GM12878 (cell line): ENCODE results near the gene ERVH48-1. TPM values are rescaled to one million over a fixed set of nuclear protein-coding genes. Genes with fewer than 3 reads are reported as not detected.

Experiments used
- ATAC-seq: fragments of 200-7000 bp; cut with Tn5 transposase; 3 replicates; pipeline ENCODE4 v1.9.1; 2020; ENCODE audit warnings: mild to moderate bottlenecking, moderate library complexity
- BruUV-seq: library from RNA; stranded (reverse); fragments of 400-500 nt; replicated peaks from 2 replicates; lab custom pipeline; 2021; lab: Mats Ljungman, UMichigan
- CTCF ChIA-PET: fragments of 300-600 bp; sonication (Branson Sonifier 250); formaldehyde crosslinking; extraction: SDS; loops from one replicate; lab custom pipeline; 2021; ENCODE audit warnings: inconsistent platforms; lab: Yijun Ruan, JAX
- POLR2A ChIA-PET: fragments of 350-600 bp; formaldehyde crosslinking; extraction: SDS; loops from one replicate; lab custom pipeline; 2021; ENCODE audit warnings: inconsistent platforms; lab: Charles Lee
- RAD21 ChIA-PET: fragments of 300-600 bp; sonication (Branson Sonifier 250); formaldehyde crosslinking; loops from one replicate; lab custom pipeline; 2023; ENCODE audit warnings: antibody characterized with exemption; ENCODE audit not compliant: unreplicated experiment; lab: Charles Lee
- SMC1A ChIA-PET: fragments of 300-600 bp; sonication (Branson Sonifier 250); formaldehyde crosslinking; loops from one replicate; lab custom pipeline; 2023; ENCODE audit not compliant: unreplicated experiment, uncharacterized antibody; lab: Charles Lee
- DNase-seq: peaks from one replicate; pipeline ENCODE4 v3.0.0-alpha.2; 2011; ENCODE audit warnings: low read depth, low spot score
- FAIRE-seq: peaks from 3 replicates; lab custom pipeline; 2011; peaks lifted over from hg19 to GRCh38; lab: Jason Lieb, UNC
- H2AFZ ChIP-seq: 2 replicates; pipeline ENCODE4 v1.6.0; 2011; ENCODE audit warnings: low read depth, low read length, control low read depth; ENCODE audit not compliant: control insufficient read depth
- H3K27ac ChIP-seq: 2 replicates; pipeline ENCODE4 v1.5.1; 2011; ENCODE audit warnings: control low read depth; ENCODE audit not compliant: control insufficient read depth, insufficient read depth
- H3K27me3 ChIP-seq, 2 experiments: replicated peaks in 1 of 2; 2 replicates each; pipeline versions ENCODE4 v1.6.0 to v1.6.1; 2011; ENCODE audit warnings: low read length in 1 of 2; ENCODE audit not compliant: control insufficient read depth in 2 of 2, insufficient read depth in 2 of 2
- H3K36me3 ChIP-seq, 2 experiments: 2 replicates each; pipeline ENCODE4 v1.5.1; 2011; ENCODE audit warnings: low read length in 1 of 2; ENCODE audit not compliant: control insufficient read depth in 2 of 2, insufficient read depth in 2 of 2
- H3K4me1 ChIP-seq: 2 replicates; pipeline ENCODE4 v1.6.1; 2011; ENCODE audit warnings: mild to moderate bottlenecking, low read length, moderate library complexity, mixed read lengths; ENCODE audit not compliant: control insufficient read depth, insufficient read depth
- H3K4me2 ChIP-seq: 2 replicates; pipeline ENCODE4 v1.6.0; 2011; ENCODE audit warnings: control low read depth; ENCODE audit not compliant: control insufficient read depth, insufficient read depth
- H3K4me3 ChIP-seq: fragments of 200-600 bp; sonication (generic); 2 replicates; pipeline ENCODE4 v1.5.1; 2016
- H3K79me2 ChIP-seq: 2 replicates; pipeline ENCODE4 v1.6.0; 2011; ENCODE audit warnings: low read length; ENCODE audit not compliant: control insufficient read depth, insufficient read depth
- H3K9ac ChIP-seq: 2 replicates; pipeline ENCODE4 v1.8.0; 2011; ENCODE audit warnings: low read length, control low read depth, mixed read lengths; ENCODE audit not compliant: control insufficient read depth, insufficient read depth
- H3K9me3 ChIP-seq: replicated peaks from 3 replicates; pipeline ENCODE4 v1.5.1; 2011; ENCODE audit warnings: mild to moderate bottlenecking, low read length; ENCODE audit not compliant: control insufficient read depth, insufficient read depth
- H4K20me1 ChIP-seq: 2 replicates; pipeline ENCODE4 v1.6.0; 2011; ENCODE audit not compliant: control insufficient read depth, insufficient read depth
- BMI1 ChIP-seq: fragments of 450-650 bp; IDR thresholded peaks from 2 replicates; pipeline ENCODE4 v1.6.1; 2016; ENCODE audit warnings: mild to moderate bottlenecking, moderate library complexity, borderline replicate concordance
- RBBP5 ChIP-seq: fragments of 200-600 bp; sonication (generic); conservative IDR thresholded peaks from 2 replicates; pipeline ENCODE4 v1.6.1; 2016
- TARDBP ChIP-seq: IDR thresholded peaks from 2 replicates; pipeline ENCODE4 v1.6.1; 2016; ENCODE audit warnings: borderline replicate concordance
- ZBED1 ChIP-seq: IDR thresholded peaks from 2 replicates; pipeline ENCODE4 v1.6.1; 2016; ENCODE audit warnings: borderline replicate concordance
- WGBS: methylation state at CpG from one replicate; pipeline ENCODE4 v1.1.6; 2016; ENCODE audit warnings: low lambda C conversion rate; ENCODE audit not compliant: insufficient replicate concordance, insufficient coverage; ENCODE audit errors: missing lambda C conversion rate; 5-methylcytosine and 5-hydroxymethylcytosine counted together
- in situ Hi-C: fragments of 300-500 bp; cut with MboI; formaldehyde crosslinking; loops from 9 replicates; pipeline ENCODE4 v1.14.3; 2018; ENCODE audit warnings: mixed read lengths
- intact Hi-C: fragments of 100-400 bp; cut with micrococcal nuclease; formaldehyde crosslinking; loops from one replicate; pipeline ENCODE4 v1.14.2; 2022; ENCODE audit not compliant: unreplicated experiment
- polyA plus RNA-seq, 11 experiments: library from polyadenylated mRNA; depleted of rRNA in 4 of 11; unstranded in 6 of 11; stranded (reverse) in 5 of 11; fragments of >200 nt; fragmentation: Nextera tagmentation in 4 of 11; fragmentation: Illumina TruSeq in 1 of 11; extraction: Ambion mirVana in 4 of 11; extraction: Trizol in 1 of 11; gene quantifications; 1 replicate in 1 of 11; 2 replicates in 10 of 11; pipeline versions ENCODE4 v1.2.1 to v1.2.3, GENCODE V29; 2011 to 2016; ENCODE audit warnings: inconsistent platforms in 2 of 11, missing spikeins in 2 of 11, low read depth in 1 of 11
- total RNA-seq, 4 experiments: library from RNA; depleted of rRNA in 3 of 4; stranded (reverse); fragments of >200 nt in 3 of 4; fragmentation: Illumina TruSeq in 1 of 4; extraction: Trizol in 1 of 4; gene quantifications; 2 replicates each; pipeline versions ENCODE4 v1.2.1 to v1.2.3, GENCODE V29; 2013 to 2021
- TF ChIP-seq, protein P1 (sequence below): fragments of 450-650 bp; IDR thresholded peaks from 2 replicates; pipeline ENCODE4 v1.6.1; 2017; ENCODE audit warnings: borderline replicate concordance
- TF ChIP-seq, protein P2 (sequence below): IDR thresholded peaks from 2 replicates; pipeline ENCODE4 v1.6.1; 2012; ENCODE audit warnings: low read length, inconsistent platforms
- TF ChIP-seq, protein P3 (sequence below): fragments of 450-650 bp; IDR thresholded peaks from 2 replicates; pipeline ENCODE4 v1.6.1; 2017; ENCODE audit warnings: antibody characterized with exemption, mild to moderate bottlenecking, moderate library complexity
- TF ChIP-seq, protein P4 (sequence below): fragments of 150-350 bp; IDR thresholded peaks from 2 replicates; pipeline ENCODE4 v1.6.1; 2014; ENCODE audit warnings: mild to moderate bottlenecking, low read depth, low read length

Gene ERVH48-1
- total and polyA plus RNA-seq, 10 of the 15 experiments (the other 5 are each of a cell fraction or from before 2014, with no cell fraction given): 0.03 to 0.30 (median 0.13) TPM; not detected in 7

DNA sequence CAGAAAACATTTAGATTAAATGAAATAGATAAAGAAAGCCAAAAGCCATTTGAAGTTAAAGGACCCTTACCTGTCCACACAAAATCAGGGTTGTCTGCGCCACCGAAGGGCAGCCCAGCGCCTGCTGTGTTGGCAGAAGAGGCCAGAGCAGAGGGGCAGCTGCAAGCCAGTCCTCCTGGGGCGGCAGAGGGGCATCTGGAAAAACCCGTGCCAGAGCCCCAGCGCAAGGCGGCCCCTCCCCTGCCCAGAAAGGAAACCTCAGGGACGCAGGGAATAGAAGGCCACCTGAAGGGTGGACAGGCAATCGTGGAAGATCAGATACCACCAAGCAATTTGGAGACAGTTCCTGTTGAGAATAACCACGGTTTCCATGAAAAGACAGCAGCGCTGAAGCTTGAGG, 21.6 kb downstream of the ERVH48-1 start:
- Histone ChIP-seq H3K9ac (no peak overlapping the region), H3K4me3 (no peak overlapping the region), H2AFZ (no peak overlapping the region), H3K36me3 (peaks cover 11 to 25% of the 10 kb centered on the region in 2 experiments; a peak in 3 of 4 replicates), H3K79me2 (no peaks in the 10 kb centered on the region; the same call in 1 of the 2 replicates), H4K20me1 (no peaks in the 10 kb centered on the region), H3K27ac (no peak overlapping the region), H3K27me3 (no peaks in the 10 kb centered on the region), H3K4me1 (no peaks in the 10 kb centered on the region), H3K4me2 (no peak overlapping the region), H3K9me3 (no peaks in the 10 kb centered on the region)
- ATAC-seq: no peak
- CTCF ChIA-PET: no interaction called here
- intact Hi-C loops (no loop called here), in situ Hi-C loops (no loop called here)
- RAD21 ChIA-PET: no interaction called here
- no peak for FAIRE-seq
- TF ChIP-seq, protein P1, sequence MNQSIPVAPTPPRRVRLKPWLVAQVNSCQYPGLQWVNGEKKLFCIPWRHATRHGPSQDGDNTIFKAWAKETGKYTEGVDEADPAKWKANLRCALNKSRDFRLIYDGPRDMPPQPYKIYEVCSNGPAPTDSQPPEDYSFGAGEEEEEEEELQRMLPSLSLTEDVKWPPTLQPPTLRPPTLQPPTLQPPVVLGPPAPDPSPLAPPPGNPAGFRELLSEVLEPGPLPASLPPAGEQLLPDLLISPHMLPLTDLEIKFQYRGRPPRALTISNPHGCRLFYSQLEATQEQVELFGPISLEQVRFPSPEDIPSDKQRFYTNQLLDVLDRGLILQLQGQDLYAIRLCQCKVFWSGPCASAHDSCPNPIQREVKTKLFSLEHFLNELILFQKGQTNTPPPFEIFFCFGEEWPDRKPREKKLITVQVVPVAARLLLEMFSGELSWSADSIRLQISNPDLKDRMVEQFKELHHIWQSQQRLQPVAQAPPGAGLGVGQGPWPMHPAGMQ: no peak
- TF ChIP-seq, protein P2, sequence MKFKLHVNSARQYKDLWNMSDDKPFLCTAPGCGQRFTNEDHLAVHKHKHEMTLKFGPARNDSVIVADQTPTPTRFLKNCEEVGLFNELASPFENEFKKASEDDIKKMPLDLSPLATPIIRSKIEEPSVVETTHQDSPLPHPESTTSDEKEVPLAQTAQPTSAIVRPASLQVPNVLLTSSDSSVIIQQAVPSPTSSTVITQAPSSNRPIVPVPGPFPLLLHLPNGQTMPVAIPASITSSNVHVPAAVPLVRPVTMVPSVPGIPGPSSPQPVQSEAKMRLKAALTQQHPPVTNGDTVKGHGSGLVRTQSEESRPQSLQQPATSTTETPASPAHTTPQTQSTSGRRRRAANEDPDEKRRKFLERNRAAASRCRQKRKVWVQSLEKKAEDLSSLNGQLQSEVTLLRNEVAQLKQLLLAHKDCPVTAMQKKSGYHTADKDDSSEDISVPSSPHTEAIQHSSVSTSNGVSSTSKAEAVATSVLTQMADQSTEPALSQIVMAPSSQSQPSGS: no peak
- TF ChIP-seq, protein P3, sequence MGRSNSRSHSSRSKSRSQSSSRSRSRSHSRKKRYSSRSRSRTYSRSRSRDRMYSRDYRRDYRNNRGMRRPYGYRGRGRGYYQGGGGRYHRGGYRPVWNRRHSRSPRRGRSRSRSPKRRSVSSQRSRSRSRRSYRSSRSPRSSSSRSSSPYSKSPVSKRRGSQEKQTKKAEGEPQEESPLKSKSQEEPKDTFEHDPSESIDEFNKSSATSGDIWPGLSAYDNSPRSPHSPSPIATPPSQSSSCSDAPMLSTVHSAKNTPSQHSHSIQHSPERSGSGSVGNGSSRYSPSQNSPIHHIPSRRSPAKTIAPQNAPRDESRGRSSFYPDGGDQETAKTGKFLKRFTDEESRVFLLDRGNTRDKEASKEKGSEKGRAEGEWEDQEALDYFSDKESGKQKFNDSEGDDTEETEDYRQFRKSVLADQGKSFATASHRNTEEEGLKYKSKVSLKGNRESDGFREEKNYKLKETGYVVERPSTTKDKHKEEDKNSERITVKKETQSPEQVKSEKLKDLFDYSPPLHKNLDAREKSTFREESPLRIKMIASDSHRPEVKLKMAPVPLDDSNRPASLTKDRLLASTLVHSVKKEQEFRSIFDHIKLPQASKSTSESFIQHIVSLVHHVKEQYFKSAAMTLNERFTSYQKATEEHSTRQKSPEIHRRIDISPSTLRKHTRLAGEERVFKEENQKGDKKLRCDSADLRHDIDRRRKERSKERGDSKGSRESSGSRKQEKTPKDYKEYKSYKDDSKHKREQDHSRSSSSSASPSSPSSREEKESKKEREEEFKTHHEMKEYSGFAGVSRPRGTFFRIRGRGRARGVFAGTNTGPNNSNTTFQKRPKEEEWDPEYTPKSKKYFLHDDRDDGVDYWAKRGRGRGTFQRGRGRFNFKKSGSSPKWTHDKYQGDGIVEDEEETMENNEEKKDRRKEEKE: no peak
- TF ChIP-seq BMI1 (no peak), TARDBP (no peak), ZBED1 (no peak), RBBP5 (no peak)
- TF ChIP-seq, protein P4, sequence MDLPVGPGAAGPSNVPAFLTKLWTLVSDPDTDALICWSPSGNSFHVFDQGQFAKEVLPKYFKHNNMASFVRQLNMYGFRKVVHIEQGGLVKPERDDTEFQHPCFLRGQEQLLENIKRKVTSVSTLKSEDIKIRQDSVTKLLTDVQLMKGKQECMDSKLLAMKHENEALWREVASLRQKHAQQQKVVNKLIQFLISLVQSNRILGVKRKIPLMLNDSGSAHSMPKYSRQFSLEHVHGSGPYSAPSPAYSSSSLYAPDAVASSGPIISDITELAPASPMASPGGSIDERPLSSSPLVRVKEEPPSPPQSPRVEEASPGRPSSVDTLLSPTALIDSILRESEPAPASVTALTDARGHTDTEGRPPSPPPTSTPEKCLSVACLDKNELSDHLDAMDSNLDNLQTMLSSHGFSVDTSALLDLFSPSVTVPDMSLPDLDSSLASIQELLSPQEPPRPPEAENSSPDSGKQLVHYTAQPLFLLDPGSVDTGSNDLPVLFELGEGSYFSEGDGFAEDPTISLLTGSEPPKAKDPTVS: no peak
- SMC1A ChIA-PET: no interaction called here
- WGBS: 98% methylated on average over 11 of the region's 11 CpGs
- DNase-seq: no peak
- POLR2A ChIA-PET: no interaction called here
- no TSS peak for BruUV-seq
